GM19452 (cell line): ENCODE data around the gene SOX2.

Experiments
- ATAC-seq: cut with Tn5 transposase; IDR thresholded peaks from one replicate; pipeline ENCODE4 v1.9.1; 2021; ENCODE audit not compliant: unreplicated experiment

SOX2 gene

DNA sequence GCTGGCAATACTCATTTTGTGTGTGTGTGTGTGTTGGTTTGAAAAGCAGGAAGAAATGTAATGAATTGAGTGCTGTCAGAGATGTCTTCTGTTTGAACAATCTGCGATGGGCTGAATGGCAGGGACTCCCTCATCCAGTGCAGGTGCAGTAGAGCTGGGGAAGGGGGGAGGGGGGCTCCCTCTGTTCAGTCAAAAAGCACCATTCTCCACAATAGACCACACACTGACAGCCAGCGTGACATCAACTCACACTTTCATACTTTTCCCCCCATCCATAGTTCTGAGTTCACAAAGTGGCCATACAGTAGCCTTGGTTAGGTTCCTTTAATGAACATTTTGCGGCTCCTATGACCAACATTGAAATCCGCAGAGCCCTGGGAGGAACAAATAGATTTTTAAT lies 10.4 kb downstream of the SOX2 start:
- no peak for ATAC-seq

DNA sequence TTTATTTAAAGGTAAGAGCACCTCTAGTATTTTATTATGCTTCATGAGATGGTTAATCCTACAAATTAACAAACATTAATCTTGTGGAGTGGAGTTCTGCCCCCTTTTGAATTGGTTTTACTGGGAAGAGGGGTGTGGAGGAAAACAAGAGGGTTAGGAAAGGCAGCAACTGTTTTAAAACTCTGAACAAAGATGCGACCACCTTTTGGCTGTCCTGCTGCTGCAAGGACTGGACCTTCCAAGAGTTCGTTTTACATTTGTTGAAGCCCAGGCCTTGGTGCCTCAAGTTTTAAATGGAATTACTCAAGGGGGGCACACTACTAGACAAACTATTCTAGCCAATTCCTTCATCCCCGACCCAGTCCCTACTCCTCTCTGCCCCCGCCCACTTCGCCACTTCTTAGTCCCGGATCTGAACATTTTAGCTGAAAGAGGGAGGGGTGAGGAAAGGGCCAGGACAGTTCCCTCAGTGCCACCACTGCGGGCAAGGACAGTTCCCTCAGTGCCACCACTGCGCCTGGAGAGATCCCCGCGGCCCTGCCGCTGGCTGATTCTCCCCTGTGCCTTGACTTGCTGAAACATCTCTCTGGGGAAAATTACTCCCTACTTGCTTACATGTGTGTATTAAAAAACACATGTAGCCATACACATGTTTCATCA lies 11.2 kb downstream of the SOX2 start:
- ATAC-seq: no peak

DNA sequence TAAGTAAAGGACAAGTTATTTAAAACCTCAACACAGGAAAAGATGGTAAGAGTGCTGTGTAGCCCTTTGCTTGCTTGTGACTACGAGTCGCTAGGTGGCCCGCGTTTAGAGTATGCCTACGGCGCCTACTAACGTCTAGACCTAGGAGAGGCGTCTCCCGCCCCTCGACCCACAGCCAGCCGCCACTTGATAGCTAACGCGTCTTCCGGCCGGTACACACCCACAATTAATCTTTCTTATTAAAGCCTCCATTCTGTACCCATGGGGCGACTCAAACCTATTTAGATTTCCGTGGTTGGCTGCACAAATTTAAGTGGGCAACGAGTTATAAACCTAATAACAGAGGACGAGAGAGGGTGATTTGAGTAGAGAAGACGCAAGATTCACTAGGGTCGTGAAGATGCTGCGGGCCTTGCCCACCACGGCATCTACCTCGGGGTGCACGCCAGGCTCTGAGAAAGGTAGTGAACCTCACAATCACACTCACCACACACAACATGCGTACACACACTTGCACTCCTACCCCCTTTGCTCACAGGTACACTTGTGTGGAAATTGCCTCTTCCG lies 12.0 kb downstream of the SOX2 start:
- no peak for ATAC-seq

DNA sequence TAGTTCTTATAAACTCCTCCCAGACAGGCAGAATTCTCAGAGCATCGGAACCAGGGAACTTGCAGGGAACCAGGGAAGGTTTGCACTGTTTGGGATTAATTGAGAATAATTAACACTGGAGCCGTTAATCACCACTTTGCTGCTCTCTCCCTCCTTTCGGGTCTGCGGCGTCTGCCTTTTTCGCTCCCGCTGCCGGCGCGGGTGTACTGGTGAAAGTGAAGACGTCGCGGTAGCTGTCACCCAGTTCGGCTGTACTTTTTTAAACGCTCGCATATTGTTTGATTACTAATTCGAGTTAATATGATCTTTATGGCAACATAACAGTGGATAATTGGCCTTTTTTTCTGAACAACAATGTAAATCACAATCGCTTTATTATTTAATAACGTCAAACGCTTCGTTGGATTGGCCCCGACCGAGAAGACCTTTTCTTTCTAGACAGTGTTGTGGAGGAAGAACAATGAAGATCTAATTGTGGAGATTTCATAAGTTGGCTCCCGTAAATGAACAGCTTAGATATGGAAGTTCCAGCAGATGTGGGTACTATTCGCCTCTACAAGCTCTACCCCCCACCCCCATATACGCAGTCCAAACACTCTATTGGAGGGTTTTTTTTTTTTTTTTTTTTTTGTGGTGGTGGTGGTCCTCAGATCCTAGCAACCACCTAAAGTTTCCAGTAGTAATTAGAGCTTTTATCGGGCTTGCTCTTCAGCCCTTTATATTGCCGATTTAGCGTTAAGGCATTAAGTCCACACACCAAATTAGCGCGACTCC lies 12.7 kb downstream of the SOX2 start:
- ATAC-seq: no peak

DNA sequence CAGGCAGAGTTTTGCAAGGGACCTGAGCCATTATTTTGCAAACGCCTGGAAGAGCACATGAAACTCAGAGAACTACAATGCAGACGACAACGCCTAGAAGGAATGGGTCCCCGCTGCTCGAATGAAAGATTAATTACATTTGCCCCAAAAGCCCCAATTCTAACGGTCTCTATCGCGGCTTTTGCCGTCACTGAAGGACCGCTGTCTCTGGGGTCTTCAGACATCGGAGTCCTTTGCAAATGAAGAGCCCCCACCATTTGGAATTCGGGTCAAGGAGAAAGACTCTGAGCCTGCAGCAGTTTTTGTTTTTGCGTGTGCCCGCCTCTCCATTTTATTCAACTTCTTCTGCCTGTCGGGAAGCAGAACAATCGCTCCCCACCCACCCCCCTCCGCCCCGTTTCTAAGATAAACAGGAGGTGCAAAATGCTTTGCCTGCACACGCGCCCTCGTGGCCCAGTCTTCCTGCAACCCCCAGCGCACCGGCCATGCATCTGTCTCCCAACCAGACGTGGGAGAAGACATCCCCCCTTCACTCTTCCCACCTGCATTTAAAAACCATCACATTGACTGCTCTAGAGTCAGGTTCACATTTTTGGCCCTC lies 13.5 kb downstream of the SOX2 start:
- no peak for ATAC-seq

DNA sequence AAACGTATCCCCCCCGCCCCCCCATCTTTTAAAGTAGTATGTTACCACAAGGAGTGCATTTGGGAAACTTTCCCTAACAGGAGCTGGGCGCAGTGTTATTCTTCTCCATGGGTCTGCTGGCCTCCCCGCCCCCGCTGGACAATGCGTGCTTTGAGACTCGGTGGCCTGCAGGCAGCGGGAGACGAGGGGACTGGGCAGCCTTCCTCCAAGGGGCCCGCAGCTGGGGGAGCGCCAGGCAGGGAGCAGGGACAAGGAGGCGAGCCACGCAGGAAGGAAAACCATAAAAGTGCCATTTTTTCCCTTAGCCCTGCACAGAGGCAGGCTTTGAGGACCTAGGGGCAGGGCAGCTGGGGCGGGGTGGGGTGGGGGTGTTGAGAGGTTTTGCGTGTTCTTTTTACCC lies 14.1 kb downstream of the SOX2 start:
- no peak for ATAC-seq

DNA sequence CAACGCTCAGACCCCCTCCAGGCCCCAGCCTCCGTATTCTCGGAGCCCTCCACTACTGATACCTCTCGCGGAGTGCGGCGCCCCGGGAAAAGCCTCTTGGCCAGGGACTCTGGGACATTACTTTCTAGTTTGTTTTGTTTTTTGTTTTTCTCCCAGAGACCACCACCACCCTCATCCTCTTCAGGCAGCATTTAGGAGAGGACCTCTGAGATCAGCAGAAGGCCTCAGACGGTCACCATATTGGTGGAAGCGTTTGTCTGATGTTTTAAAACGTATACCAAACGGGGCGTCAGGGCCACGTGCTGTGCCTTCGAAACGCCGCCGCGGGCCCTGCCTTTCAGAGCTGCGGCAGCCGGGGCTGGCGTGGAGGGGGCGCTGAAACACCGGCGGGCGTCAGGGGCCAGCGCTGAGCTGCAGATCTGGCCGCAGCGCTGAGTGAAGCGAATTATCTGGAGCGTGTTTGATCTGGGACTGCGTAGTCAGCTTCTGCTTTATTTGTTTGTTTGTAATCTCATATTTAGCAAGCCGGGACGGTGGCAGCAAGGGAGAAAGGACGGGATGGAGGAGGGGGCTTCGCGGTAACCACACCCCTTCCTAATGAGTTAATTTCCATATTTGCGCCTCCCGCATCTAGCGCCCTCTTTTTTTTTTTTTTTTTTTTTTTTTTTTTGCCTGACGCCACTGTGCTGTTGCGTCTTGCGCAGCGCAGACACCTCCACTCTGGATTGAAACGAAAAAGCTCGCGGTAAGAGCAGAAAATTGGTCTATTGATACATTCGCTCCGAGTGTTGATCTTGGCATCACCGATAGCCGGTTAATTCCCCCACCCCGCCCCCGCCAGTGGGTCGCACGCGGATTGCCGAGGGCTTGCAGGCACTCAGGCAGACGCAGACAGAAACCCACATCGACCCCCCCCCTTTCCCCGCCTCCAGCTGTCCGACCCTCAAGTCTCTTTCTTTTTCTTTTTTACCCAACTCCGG lies 14.9 kb downstream of the SOX2 start:
- ATAC-seq: no peak

DNA sequence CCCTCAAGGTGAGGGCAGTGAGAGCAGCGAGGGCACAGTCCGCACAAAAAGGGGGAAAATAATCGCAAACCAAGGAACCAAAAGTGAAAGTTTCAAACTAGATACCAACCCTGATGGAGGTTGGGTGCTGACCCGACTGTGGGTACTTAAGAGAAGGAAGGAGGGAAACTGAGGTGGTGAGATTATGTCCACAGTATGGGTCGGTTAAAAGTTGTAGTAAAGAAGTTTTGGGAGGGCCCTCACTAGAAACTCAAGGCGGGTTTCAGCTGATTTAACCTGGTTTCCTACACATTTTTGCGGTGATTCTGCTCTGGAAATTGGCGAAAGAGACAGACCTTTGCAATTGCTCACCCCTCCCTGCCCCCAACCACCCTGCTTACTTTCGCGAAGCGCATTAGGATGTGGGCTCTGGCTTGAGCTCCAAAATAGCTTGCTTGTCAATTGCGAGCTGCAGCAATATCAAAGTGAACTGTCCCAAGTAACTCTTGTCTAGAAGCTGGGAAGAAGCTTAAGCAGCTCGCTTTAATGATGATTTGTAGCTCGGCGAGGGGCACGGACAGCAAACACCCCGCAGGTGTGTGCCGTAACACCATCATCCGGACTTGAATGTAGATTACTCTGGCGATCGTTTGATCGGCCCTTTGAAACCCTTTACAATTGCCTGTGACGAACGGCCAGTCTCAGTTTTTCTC lies 15.8 kb downstream of the SOX2 start:
- ATAC-seq: no peak

DNA sequence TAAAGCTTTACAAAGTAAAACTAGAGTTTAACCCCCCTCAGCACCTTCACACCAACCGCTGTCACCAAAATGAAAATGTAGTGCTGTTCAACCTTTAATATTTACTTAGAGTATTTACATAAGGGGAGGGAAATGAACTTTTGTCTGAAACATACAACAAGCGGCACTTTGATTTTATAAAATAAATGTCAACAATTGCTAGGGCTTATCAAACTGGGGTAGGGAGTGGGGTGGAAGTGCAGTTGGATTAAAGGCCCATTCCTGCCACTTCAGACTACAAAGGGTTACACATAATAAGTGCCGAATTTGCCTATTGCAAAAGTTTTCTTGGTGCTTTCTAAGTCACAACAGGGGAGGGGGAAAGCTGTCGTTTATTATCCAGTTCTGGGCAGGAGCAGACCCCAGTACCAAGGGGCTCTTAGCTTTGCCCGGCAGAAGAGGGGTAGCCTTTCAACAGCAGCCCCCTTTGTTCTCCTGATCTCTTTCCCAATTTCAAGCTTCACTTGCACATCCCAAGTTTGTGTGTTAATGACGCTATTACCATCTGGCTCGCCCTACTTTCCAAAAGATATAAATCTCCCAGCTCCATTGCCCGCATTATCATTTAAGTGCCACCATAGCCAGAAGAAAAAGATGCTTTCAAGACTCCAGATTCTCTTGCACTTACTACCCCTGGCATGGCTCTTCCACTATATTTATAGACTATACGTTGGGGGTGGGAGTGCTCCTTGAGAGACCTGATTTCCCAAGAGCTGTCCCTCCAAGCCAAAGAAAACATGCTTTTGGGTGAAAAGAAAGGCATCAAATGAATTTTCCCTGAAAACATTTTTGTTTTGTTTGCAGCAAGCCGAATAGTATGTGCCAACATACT lies 17.0 kb downstream of the SOX2 start:
- ATAC-seq: no peak

DNA sequence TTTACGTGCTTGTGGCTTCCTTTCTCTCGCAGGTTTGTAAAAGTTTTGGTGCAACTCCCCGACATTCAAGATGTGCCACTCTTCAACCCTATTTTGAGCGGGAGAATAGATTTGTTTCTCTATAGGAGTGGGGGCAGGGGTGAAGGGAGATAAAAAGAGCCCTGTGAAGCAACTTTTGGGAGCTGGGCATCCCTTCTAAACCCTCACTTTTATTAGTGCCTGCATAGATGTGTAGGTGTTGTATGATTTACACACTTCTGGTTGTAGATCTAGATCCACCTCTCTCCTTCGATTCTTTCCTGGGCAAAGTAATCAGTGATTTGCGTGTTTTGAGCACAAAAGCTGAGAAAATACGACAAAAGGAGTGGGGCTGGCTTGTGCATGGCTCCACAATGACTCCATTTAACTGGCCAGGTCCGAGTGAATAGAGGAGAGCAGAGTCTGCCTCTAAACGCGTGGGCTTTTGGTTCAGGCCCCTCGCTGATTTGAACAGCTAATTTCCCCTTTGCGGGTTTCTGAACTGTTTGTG lies 17.7 kb downstream of the SOX2 start:
- ATAC-seq: no peak

DNA sequence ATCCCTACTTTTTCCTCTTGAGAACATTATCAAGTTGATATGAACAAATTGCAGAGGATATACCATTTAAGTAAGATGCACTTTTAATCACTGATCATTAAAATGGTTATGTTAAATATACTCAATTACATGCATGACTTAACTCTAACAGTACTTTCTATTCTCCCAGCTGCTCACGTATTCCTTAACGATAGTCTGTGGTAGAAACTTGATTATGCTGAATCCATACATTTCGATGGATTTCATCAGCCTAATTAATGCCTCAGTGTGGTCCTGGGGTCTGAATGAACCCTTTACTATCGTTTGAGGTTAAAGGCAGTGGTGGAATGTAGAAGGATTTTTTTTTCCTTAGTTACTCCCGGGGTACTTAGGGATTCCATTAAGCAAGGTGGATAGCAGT lies 18.6 kb downstream of the SOX2 start:
- no peak for ATAC-seq

DNA sequence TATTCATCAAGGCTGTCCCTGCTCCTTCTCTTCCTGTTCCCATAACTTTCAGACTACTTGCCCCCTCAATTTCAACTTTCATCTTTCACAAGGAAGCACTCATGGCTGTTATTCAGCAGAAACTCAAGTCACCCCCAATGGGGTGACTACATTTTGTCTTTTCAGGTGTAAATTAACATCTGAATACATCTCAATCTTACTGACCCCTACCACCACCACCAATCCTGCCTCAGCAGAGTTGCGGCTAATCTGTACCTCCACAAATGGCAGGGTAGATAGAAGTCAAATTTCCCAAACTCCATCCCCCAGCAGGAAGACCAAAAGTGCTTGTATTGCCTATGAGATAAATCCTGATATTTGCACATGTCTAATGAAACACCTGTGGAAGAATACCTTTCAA lies 19.2 kb downstream of the SOX2 start:
- no peak for ATAC-seq

DNA sequence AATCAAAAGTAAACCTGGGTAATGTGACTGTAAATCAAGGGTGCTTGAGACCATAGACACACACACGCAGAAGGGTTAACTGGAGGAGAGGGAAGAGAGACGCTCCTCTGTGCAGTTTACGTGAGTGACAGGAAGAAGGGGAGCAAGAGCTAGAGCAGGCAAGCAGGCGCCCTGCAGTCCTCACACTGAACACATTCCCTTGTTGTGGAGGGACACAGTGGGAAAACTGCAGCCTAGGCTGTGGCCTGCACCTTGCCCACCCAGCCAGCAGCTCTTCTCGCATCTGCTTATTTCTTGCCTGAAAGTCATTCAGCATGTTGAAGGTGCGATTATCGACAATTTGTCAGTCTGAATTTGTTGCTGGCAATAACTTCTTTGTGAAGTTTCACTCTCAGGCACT lies 24.2 kb downstream of the SOX2 start:
- ATAC-seq: no peak

DNA sequence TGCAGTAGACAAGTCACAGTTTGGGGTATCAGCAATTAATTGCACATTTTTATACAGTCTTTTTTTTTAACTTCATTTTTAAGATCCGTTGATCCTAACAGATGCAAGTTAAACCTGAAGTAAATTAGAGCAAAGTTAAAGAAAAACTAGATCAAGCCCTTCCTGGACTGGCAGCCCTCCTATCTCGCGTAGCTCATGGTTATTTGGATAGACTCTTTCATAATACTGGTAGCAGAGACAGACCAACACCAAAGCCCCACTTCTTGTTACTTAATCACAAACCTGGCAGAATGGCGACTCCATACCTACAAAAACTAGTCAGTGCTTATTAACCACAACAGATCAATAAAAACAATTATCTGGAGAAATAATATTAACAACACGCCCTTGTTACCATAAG lies 26.8 kb downstream of the SOX2 start:
- no peak for ATAC-seq

DNA sequence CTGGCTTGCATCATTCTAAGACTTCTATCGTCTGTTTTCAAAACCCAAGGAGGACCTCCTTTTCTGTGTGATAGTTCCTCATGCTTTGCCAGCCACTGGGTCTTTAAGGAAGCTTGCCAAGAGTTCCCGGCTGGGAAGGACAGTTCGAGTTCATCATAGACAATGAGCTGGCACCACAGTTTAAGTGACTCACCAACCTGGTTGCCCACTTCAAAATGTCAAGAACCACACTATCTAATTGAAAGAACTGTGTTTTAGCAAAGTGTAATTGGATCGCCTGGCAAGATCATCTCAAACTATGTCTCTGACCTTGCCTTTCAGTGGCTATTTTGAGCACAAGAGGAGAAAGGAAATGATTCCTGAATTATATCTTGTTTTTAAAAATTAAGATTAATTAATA lies 27.9 kb downstream of the SOX2 start:
- ATAC-seq: no peak

DNA sequence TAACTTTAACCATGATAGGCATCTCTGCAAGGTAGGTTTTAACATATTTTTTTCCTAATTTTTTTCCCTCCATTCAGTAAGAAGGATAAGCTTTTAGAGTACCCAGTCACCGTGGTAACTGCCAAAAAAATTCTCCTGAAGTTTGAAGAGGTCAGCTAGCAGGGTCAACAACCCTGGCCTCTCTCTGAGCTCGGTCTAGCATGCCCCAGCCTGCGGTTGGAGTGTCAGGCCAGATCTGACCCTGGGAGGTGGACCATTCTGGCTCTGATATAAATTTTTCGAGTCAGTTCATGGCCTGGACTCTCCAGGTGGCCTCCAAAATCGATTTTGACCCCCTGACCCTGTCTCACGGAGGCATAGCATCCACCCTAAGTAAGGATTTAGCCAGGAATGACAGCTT lies 29.7 kb downstream of the SOX2 start:
- no peak for ATAC-seq

DNA sequence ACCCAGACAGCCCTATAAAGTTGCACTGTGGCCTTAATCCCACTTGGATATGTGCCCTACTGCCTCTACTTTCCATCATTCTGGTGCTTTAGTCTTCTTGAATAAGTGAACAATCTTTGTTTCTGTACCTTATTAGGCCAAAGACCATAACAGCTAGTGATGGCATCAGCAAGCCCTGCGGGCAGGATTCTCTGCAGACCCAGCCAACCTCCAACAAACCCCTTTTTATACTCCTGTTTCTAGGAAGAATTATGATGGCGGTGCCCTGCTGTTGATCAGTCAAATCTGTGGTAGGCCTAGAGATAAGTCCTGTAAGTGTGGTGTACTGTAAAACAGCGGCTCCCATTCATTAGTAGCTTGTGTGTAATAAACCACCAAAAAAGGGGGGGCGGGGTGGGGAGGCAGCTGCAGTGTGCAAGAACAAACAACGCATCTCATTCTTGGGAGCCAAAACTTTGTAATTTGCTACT lies 40.5 kb downstream of the SOX2 start:
- no peak for ATAC-seq

DNA sequence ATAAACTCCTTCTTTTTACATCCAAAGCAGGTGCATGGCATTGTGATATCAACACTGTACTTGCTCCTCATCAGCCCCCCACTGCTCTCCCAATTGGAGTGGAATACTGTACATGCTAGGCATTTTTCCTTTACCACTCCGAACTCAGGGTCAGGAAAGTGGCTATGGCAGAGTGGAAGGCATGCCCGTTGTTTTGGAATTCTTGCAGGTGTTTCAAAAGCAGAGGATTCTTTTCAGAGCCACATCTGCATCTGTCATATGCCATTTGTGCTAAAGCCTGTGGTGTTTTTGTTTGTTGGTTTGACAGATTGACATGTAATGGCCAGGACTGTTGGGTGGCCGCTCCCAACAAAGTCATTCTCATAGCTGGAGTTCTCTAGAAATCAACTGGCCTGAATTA lies 41.7 kb downstream of the SOX2 start:
- no peak for ATAC-seq

DNA sequence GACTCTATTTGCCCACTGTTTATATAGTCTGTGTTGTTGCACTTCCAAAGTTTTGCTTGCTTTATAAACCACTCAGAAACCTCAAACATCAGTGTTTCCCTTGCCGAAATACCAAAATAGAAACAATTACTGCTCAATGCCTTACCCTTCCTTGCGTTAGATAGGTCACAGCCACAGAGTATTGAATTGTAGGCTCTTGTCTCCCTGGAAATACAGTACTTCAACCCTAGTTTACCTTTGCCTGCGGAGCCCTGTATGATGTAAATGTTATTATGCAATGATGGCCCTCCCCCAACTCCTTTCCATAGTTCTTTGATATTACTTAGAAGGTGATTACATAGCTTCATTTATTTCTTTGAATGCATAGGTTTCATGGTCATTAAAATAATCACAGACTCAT lies 44.2 kb downstream of the SOX2 start:
- no peak for ATAC-seq
